ENCODE data around the gene ATR.

The ATR gene

GRCh38 chr3:142507241-142507640, 71.3 kb downstream of the ATR start:
- Histone ChIP-seq H3K27me3 (no peaks in the 10 kb centered on the region), H3K4me1 (no peaks in the 10 kb centered on the region), H3K27ac (no peak overlapping the region), H3K36me3 (peaks cover 36 to 63% (median 41%) of the 10 kb centered on the region in 3 donors), H3K4me3 (no peak overlapping the region), H3K9me3 (no peaks in the 10 kb centered on the region)
- no peak for TF ChIP-seq CTCF (IDR thresholded peaks at IDR 0.05)
- DNase-seq, result no peak
- intact Hi-C loops (cut with DNase I; ENCODE audit: low total_unique reads), result no loop called here

GRCh38 chr3:142502187-142502985, 76.1 kb downstream of the ATR start:
- intact Hi-C loops (cut with DNase I; ENCODE audit: low total_unique reads), result no loop called here
- H3K27ac ChIP-seq, result no peak overlapping the region
- H3K4me1 ChIP-seq, result peaks cover 0 to 22% (median 4%) of the 10 kb centered on the region in 4 donors
- H3K36me3 ChIP-seq, result peaks cover 23 to 49% (median 35%) of the 10 kb centered on the region in 3 donors
- no peaks in the 10 kb centered on the region for H3K27me3 ChIP-seq
- no peak overlapping the region for H3K4me3 ChIP-seq
- no peaks in the 10 kb centered on the region for H3K9me3 ChIP-seq
- no peak for DNase-seq
- TF ChIP-seq CTCF (IDR thresholded peaks at IDR 0.05), result no peak

GRCh38 chr3:142501004-142501926, 77.3 kb downstream of the ATR start:
- TF ChIP-seq CTCF (IDR thresholded peaks at IDR 0.05), result no peak
- Histone ChIP-seq H3K4me3 (no peak overlapping the region), H3K4me1 (peaks cover 0 to 22% (median 4%) of the 10 kb centered on the region in 4 donors), H3K27ac (no peak overlapping the region), H3K36me3 (peaks cover 29 to 49% (median 33%) of the 10 kb centered on the region in 3 donors), H3K27me3 (no peaks in the 10 kb centered on the region), H3K9me3 (no peaks in the 10 kb centered on the region)
- intact Hi-C loops (cut with DNase I; ENCODE audit: low total_unique reads), result no loop called here
- no peak for DNase-seq

- no peak for TF ChIP-seq CTCF (IDR thresholded peaks at IDR 0.05)
- intact Hi-C loops (cut with DNase I; ENCODE audit: low total_unique reads), result no loop called here
- Histone ChIP-seq H3K36me3 (peaks cover 34 to 50% (median 38%) of the 10 kb centered on the region in 3 donors), H3K4me1 (peaks cover 0 to 22% (median 4%) of the 10 kb centered on the region in 4 donors), H3K9me3 (no peaks in the 10 kb centered on the region), H3K27ac (no peak overlapping the region), H3K27me3 (no peaks in the 10 kb centered on the region), H3K4me3 (no peak overlapping the region)
- DNase-seq, result no peak
Measured at GRCh38 chr3:142500211-142500610, 78.3 kb downstream of the ATR start.

- H3K4me1 ChIP-seq, result peaks cover 0 to 22% (median 4%) of the 10 kb centered on the region in 4 donors
- no peaks in the 10 kb centered on the region for H3K9me3 ChIP-seq
- TF ChIP-seq CTCF (IDR thresholded peaks at IDR 0.05), result no peak
- no peak overlapping the region for H3K4me3 ChIP-seq
- H3K27ac ChIP-seq, result no peak overlapping the region
- no peak for DNase-seq
- intact Hi-C loops (cut with DNase I; ENCODE audit: low total_unique reads), result no loop called here
- H3K27me3 ChIP-seq, result no peaks in the 10 kb centered on the region
- H3K36me3 ChIP-seq, result peaks cover 29 to 47% (median 34%) of the 10 kb centered on the region in 3 donors
Measured at GRCh38 chr3:142498397-142499180, 79.9 kb downstream of the ATR start.
